ENCODE data around the gene BAX.

BAX gene

DNA sequence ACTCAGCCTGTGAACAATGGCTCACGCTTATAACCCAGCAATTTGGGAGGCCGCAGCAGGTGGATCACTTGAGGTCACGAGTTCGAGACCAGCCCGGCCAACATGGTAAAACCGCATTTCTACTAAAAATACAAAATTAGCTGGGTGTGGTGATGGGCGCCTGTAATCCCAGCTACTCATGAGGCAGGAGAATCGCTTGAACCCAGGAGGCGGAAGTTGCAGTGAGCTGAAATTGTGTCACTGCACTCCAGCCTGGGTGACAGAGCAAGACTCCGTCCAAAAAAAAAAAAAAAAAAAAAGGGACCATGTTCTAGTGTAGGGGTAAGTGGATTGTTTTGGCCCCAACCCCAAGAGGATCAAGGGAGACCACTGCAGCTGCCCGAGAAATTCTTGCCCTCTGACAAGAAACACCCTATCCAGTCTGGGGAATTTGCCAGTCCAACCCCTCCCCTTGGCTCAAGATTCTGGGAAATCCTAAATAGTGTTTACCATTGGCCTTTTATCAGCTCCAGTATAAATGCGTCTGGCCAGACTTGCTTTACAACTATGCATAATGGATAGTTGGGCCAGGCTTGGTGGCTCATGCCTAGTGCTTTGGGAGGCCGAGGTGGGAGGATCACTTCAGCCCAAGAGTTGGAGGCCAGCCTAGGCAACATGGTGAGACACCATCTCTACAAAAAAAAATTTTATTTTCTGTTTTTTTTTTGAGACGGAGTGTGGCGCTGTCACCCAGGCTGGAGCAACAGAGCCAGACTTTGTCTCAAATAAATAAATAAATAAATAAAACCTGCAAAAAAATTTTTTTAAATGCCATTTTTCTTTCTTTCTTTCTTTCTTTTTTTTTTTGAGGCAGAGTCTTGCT is 26.3 kb upstream of the BAX start:
- FAIRE-seq (no peak), DNase-seq (ENCODE audit: extremely low spot score, insufficient read length, low read depth) (no peak)

DNA sequence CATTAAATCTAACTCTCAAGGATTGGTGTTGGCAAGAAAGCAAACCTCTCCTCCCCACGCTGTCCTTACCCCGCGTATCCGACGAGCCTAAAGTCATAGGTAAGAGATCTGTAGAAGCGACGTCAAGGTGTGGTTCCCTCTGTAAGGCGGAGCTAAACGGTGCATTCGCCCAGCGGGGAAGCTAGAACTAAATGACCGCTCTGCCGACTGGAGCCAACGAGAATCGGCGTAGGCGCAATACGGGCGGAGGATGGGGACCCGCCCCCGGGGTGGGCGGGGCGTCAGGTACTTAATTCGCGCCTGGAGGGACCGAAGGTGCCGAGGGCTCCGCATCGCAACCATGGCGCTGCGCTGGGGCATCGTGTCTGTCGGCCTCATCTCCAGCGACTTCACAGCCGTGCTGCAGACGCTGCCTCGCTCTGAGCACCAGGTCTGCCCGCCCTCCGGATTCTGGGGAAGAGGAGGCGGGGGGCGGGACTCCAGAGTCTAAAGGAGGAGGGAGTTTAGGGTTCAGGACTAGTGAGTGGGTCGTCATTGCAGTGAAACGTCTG is 21.2 kb upstream of the BAX start, which contains the start of gene DHDH:
DHDH (plus strand) TSS at position 318 of the 551 bp plus-strand sequence; CDS start at position 341, 23 bp downstream.
- DNase-seq (ENCODE audit: extremely low spot score, insufficient read length, low read depth) (peak; percentile 58), FAIRE-seq (peak; percentile 74)

DNA sequence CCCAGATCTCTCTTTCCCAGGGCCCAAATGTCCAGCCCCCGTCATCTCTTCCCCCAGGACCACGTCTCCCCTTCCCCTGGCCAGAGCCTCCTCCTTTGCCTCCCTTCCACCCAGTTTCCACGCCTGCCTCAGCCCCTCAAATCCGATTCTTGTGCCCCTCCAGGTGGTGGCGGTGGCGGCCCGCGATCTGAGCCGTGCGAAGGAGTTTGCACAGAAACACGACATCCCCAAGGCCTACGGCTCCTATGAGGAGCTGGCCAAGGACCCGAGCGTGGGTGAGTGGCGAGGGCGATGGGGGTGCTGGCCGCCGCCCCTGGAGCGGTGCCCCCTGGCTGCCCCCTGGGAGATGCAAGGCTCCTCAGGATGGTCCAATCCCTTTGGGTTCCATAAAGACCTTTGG is 19.8 kb upstream of the BAX start:
- DNase-seq (ENCODE audit: extremely low spot score, insufficient read length, low read depth) = no peak
- FAIRE-seq = no peak

DNA sequence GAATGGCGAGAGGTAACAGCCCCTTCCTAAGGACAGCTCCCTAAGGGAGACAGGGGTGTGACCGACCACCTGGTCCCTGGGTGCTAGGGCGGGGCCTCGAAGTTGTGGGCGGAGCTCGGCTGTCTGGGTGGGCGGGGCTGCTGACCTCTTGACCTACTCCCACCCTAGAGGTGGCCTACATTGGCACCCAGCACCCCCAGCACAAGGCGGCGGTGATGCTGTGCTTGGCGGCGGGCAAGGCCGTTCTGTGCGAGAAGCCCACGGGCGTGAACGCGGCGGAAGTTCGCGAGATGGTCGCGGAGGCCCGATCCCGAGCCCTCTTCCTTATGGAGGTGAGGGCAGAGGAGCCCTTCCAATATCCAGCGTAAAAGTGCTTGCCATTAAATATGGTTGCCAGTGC is 18.8 kb upstream of the BAX start:
- DNase-seq (ENCODE audit: extremely low spot score, insufficient read length, low read depth) = no peak
- no peak for FAIRE-seq

DNA sequence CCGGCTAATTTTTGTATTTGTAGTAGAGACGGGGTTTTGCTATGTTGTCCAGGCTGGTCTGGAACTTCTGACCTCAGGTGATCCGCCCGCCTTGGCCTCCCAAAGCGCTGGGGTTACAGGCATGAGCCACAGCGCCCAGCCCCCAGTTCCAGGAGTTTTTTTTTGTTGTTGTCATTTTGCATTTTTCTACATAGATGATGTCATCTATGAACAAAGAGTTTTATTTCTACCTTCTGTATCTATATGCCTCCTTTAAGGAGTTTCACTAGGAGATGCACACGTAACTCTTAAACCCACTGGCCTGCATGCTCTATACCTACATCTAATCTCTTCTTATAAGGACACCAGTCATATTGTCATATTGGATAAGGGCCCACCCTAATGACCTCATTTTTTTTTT is 16.4 kb upstream of the BAX start:
- FAIRE-seq (no peak), DNase-seq (ENCODE audit: extremely low spot score, insufficient read length, low read depth) (no peak)

DNA sequence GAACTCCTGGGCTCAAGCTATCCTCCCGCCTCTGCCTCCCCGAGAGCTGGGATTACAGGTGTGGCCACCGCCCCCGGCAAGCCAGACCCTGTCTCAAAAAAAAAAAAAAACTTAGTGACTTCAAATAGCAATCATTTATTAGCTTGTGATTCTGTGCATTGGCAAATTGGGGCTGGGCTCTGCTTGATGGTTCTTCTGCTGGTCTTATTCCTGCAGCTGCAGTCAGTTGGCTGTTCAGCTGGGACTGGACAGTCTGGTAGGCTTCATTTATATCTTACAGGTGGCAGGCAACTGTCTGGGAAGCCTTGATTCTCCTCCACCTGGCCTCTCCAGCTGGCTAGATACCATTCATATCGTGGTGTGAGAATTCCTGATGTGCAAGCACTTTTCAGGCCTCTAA is 13.8 kb upstream of the BAX start:
- FAIRE-seq (no peak), DNase-seq (ENCODE audit: extremely low spot score, insufficient read length, low read depth) (no peak)

DNA sequence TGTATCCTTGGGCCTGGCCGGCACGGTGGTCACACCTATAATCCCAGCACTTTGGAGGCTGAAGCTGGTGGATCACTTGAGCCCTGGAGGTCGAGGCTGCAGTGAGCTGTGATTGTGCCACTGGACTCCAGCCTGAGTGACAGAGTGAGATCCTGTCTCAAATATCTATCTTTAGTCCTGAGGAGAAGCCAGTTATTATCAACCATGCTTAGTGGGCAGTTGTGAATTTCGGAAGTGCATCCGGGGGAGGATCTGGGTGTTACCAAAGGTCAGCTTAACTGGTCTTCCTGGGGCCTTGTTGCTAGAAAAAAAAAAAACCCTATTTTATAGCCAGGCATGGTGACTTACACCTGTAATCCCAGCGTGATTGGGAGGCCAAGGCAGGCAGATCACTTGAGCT is 11.6 kb upstream of the BAX start:
- no peak for FAIRE-seq

DNA sequence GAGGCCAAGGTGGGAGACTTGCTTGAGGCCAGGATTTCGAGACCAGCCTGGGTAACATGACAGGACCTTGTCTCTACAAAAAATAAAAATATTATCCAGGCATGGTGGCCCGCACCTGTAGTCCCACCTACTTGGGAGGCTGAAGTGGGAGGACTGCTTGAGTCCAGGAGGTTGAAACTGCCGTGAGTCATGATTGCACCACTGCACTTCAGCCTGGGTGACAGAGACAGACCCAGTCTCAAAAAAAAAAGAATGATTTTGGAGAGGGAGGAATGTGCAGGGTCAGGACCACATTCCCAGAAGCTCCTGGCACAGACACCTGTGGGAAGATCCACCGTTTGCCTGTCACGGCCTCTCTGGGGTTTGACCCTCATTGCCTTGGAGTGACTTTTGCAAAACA is 9.3 kb upstream of the BAX start:
- FAIRE-seq = no peak

More for the DNA sequence above, 11.6 kb upstream of the BAX start:
- DNase-seq (ENCODE audit: extremely low spot score, insufficient read length, low read depth) = no peak

DNA sequence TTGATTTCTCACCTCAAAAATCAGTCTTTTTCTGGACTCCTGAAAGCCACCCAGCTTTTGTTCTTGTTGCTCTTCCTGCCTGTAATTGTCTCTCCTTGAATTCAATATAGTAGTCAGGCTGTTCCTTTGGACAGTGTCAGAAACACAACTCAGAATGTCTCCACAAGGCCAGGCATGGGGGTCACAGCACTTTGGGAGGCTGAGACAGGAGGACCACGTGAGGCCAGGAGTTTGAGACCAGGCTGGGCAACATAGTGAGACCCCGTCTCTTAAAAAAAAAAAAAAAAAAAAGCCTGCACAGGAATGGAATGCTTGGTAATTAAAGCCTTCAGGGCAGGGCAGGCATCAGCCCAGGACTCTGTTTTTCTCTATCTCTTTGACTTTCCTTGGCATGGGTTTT is 8.9 kb upstream of the BAX start:
- FAIRE-seq (no peak), DNase-seq (ENCODE audit: extremely low spot score, insufficient read length, low read depth) (no peak)

More for the DNA sequence above, 9.3 kb upstream of the BAX start:
- no peak for DNase-seq (ENCODE audit: extremely low spot score, insufficient read length, low read depth)

DNA sequence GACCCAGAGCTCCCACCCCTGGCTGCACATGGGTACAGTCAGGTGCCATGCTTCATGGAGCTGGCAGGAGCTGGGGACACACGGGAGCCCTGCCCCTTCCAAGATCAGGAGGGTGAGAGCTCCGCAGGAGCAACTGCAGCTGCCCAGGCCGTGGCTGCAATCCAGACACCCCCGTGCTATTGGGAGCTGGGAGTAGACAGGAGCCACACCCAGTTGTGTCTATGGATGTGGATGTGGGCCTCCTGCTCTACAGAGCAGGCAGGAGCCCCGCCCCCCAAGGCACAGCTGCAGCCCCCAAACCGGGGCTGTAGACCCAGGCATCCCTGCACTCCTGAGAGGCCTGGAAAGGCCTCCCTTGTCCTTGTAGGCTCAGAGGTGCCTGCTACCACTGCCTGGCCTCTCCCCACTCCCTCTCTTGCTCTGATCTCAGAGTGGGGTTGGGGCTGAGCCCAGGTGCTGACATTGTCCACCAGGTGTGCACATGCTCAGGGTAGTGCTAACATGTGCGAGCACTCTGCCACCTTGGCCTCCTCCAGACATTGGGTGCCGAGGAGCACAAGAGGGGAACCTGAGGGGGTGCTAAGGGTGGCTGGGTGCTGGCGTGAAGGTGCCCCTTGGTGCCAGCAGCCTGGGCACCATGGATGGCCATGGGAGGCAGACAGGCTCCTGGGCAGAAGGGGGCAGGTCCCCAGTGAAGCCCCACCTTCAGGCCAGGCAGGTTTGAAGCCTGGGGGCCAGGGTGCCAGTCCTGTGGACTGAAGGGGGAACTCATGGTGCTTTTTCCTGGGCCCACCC is 8.0 kb upstream of the BAX start:
- FAIRE-seq = no peak
- DNase-seq (ENCODE audit: extremely low spot score, insufficient read length, low read depth) = no peak

DNA sequence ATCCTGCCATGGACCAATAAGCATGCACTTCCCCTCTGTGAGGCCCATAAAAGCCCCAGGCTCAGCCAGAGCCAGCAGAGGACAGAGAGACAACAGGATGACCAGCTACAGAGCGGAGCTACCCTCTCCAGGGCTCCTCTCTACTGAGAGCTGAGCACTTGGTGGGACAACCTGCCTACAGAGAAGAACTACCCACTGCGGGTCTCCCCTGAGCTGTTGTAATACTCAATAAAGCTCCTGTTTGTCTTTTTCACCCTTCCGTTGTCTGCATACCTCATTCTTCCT is 7.5 kb upstream of the BAX start:
- no peak for DNase-seq (ENCODE audit: extremely low spot score, insufficient read length, low read depth)
- no peak for FAIRE-seq

DNA sequence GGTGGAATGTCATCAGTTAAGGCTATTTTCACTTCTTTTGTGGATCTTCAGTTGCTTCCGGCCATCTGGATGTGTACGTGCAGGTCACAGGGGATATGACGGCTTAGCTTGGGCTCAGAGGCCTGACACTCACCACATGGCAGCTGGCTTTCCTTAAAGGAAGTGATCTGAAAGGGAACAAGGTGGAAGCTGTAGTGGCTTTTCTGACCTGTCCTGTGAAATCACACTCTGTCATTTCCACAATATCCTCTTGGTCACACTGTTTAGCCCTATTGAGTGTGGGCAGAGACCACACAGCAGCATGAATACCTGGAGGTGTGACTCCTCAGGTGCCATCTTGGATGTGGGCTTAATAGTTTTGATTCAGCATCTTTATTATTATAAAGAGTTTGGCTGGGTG is 4.5 kb upstream of the BAX start:
- DNase-seq (ENCODE audit: extremely low spot score, insufficient read length, low read depth) = no peak
- no peak for FAIRE-seq

DNA sequence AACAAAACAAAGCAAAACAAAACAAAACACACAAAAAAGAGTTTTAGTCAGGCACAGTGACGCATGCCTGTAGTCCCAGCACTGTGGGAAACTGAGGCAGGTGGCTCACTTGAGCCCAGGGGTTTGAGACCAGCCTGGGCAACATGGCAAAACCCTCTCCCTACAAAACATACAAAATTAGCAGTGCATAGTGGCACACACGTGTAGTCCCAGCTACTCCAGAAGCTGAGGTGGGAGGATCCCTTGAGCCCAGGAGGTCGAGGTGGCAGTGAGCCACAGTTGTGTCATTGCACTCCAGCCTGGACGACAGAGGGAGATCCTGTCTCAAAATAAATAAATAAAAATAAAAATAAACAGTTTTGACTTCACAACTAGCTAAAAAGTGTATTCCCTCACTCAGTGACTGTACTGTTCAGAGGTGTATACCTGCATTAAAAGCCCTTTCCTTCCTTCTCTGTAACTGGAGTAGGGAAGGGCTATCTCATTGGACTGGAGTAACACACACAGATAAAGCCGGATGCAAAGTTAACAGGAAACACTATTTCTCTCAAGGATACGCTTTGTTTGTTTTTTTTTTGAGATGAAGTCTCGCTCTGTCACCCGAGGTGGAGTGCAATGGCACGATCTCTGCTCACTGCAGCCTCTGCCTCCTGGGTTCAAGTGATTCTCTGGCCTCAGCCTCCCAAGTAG is 3.7 kb upstream of the BAX start:
- no peak for DNase-seq (ENCODE audit: extremely low spot score, insufficient read length, low read depth)
- FAIRE-seq = no peak

DNA sequence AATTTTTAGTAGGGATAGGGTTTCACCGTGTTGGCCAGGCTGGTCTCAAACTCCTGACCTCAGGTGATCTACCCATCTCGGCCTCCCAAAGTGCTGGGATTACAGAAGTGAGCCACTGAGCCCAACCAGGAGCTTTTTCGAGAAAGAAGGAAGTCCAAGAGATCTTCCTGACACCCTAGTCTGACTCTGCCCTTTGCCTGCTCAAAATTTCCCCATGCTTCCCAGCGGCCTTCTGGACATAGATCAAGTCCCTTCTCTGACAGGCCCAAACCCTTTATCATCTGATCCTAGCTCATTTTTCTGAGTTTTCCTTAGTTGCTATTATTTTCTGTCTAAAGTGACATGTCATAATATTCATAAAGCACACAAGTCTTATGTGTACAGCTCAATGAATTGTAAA is 1.5 kb upstream of the BAX start:
- FAIRE-seq (no peak), DNase-seq (ENCODE audit: extremely low spot score, insufficient read length, low read depth) (no peak)

DNA sequence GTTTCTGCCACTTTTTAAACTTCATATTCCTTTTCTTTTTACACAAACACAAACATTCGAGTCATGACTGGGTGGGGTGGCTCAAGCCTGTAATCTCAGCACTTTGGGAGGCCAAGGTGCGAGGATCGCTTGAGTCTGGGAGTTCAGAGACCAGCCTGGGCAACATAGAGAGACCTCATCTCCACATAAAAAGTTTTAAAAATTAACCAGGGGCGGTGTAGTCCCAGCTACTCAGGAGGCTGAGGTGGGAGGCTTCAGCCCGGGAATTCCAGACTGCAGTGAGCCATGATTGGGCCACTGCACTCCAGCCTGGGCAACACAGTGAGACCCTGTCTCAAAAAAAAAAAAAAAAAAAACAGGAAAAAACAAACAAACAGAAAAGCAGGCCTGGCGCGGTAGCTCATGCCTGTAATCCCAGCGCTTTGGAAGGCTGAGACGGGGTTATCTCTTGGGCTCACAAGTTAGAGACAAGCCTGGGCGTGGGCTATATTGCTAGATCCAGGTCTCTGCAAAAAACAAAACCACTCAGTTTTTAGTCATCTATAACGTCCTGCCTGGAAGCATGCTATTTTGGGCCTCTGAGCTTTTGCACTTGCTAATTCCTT is 583 bp upstream of the BAX start:
- DNase-seq (ENCODE audit: extremely low spot score, insufficient read length, low read depth) = no peak
- no peak for FAIRE-seq

DNA sequence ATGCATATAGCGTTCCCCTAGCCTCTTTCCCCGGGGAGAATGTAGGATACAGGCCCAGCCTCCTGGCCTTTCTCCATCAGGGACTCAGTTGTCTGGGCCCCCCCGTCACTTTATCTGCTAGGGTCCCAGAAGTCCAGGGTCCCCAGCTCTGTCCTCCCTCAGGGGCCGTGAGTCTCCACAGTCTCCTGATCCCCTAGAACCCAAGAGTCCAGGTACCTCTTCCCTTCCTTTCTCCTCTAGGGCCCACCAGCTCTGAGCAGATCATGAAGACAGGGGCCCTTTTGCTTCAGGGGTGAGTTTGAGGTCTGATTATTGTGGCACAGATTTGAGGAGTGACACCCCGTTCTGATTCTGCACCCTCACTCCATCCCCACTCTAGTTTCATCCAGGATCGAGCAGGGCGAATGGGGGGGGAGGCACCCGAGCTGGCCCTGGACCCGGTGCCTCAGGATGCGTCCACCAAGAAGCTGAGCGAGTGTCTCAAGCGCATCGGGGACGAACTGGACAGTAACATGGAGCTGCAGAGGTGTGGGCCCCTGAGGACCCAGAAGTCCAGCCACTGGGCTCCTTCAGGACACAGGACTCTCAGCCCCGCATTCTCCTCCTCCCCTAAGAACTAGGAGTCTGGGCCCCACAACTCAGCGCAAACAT is 758 bp downstream of the BAX start:
- DNase-seq (ENCODE audit: extremely low spot score, insufficient read length, low read depth) = no peak
- no peak for FAIRE-seq

DNA sequence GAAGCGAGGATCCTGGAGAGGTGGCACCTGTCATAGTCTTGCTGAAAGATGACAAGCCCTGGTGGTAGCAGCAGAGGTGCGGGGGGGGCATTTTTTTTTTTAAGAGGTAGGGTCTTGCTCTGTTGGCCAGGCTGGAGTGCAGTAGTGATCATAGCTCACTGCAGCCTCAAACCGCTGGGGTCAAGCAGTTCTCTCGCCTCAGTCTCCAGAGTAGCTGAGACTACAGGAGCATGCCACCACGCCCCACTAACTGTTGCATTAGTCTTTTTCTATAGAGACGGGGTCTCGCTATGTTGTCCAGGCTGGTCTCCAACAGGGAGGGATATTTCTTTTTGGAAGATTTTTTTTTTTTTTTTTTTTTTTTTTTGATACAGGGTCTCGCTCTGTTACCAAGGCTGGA is 3.3 kb downstream of the BAX start:
- FAIRE-seq (no peak), DNase-seq (ENCODE audit: extremely low spot score, insufficient read length, low read depth) (no peak)

DNA sequence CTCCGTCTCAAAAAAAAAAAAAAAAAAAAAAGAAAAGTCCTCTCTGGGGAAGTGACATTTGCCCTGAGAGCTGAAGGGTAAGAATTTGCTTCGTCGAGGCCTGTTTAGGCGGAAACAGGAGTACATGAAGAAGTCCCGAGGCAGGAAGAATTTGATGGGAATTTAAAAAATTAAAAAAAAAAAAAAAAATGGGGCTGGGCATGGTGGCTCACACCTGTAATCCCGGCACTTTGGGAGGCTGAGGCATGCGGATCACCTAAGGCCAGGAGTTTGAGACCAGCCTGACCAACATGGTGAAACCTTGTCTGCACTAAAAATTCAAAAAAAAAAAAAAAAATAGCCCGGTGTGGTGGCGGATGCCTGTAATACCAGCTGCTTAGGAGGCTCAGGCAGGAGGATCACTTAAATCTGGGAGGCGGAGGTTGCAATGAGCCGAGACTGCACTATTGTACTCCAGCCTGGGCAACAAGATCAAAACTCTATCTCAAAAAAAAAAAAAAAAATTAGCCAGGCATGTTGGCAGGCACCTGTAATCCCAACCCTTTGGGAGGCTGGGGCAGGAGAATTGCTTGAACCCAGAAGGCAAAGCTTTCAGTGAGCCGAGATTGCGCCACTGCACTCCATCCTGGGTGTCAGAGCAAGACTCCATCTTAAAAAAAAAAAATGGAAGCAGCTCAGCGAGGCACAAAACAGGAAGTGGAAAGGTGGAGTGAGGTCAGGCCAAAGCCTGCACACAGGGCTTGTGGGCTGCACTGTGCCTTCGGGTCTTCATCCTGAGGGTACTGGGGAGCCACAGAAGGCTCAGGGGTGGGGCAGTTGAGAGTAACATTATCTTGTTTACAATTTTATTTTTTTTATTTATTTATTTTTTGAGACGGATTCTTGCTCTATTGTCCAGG is 4.9 kb downstream of the BAX start:
- DNase-seq (ENCODE audit: extremely low spot score, insufficient read length, low read depth) (no peak), FAIRE-seq (no peak)

All from GM18507 (cell line).